HG03565 (cell line): ENCODE measurements around the gene PDZK1IP1.
"Not testable (repeated sequence)": the region's sequence is repeated elsewhere in the genome, so short reads cannot be mapped to it uniquely, and the experiment has no call there.

ENCODE experiments used
- ATAC-seq: cut with Tn5 transposase; IDR thresholded peaks from one replicate; pipeline ENCODE4 v1.9.1; 2021; ENCODE audit warnings: mild to moderate bottlenecking, moderate library complexity; ENCODE audit not compliant: unreplicated experiment

Gene PDZK1IP1

GRCh38 chr1:47143654-47144053 lies 46.2 kb downstream of the PDZK1IP1 start:
- ATAC-seq: not testable (repeated sequence)

- ATAC-seq: not testable (repeated sequence)
These were observed 49.5 kb downstream of the PDZK1IP1 start for GRCh38 chr1:47140358-47140757.

- ATAC-seq: no peak
These were observed 51.8 kb downstream of the PDZK1IP1 start for GRCh38 chr1:47137925-47138615.

GRCh38 chr1:47137198-47137597 lies 52.6 kb downstream of the PDZK1IP1 start, which contains the start of gene CYP4A22:
Gene CYP4A22 (plus strand): TSS chr1:47137441. CDS start chr1:47137486, 45 bp downstream.
- ATAC-seq: no peak
